ENCODE data around the gene UBXN11. TPM values are rescaled to one million over a fixed set of nuclear protein-coding genes. Genes with fewer than 3 reads are reported as not detected.

UBXN11 gene
- total and polyA plus RNA-seq, 2 of the 13 experiments (the other 11 are each of a cell fraction or from before 2014, with no cell fraction given), result 9.3 to 10.4 TPM

DNA sequence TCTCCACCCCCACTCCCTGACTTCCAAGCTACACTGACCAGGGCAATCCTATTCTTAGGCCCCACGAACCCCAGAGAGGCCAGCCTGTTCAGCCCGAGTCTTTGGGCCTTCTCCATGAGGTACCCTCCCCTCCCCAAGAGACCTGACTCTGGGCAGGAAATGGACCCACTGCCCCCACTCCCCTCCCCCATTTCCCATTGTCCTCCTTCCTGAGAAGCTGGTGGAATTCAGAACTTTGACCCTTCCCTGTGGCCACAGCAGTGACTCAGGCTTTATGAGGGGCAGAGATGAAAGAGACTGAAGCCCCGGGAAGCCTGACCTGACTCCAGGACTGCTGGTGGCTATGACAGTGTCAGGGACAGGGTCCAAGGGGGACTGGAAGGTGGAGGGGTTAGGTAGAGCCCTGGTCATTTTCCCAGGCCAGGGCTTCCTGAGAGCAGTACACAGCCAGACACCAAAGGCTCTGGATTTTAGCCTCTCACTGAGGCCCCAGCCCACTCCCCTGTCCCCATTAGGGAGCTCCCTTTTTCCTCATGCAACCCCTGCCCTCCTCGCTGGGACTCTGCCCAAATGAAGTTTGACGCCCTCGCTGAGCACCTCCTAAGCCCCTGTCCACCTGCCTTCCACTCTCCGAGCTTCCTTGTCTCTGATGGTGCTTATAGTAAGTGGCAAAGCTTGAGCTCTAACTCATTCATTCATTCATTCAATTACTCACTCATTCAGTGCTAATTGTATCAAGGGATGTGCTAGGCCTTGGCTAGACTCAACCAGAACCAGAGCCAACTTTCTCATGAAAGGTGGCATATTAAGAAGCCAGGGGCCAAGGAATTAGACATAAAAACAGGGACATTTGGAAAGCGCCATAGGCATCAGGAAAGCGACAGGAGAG, 44.5 kb upstream of the UBXN11 start (continued):
- TF ChIP-seq, protein P1, sequence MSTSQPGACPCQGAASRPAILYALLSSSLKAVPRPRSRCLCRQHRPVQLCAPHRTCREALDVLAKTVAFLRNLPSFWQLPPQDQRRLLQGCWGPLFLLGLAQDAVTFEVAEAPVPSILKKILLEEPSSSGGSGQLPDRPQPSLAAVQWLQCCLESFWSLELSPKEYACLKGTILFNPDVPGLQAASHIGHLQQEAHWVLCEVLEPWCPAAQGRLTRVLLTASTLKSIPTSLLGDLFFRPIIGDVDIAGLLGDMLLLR (CRISPR knock-in tag; IDR thresholded peaks at IDR 0.05), result no peak
- no peak for TF ChIP-seq SMYD3 (CRISPR knock-in tag; IDR thresholded peaks at IDR 0.05)

DNA sequence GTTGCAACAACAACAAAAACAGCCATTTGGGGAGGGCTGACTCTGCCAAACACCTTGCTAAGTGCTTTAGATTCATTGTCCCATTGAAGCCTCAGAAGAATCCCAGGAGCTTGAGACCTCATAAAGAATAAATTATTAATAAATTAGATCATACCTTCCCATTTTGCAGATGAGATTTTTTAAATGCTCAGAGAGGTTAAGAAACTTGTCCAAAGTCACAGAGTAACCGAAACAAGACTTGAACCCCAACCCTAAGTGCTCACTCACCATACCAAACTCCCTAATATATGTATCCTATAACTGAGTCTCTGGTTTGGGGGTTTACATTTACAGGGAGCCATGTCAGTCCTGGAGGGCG, 43.9 kb upstream of the UBXN11 start:
- Histone ChIP-seq H2AFZ (ENCODE audit: low read length) (no peak overlapping the region), H3K79me2 (ENCODE audit: insufficient read depth, low read length) (peaks cover 5% of the 10 kb centered on the region), H4K20me1 (ENCODE audit: insufficient read depth, low read length) (no peaks in the 10 kb centered on the region), H3K27ac (ENCODE audit: extremely low read length, insufficient read depth, low read length) (peak overlapping the region; percentile 100), H3K4me3 (replicated peaks in 1 of 3; ENCODE audit: insufficient read depth in 1 of 3, low read depth in 2 of 3, low read length in 3 of 3) (peak overlapping the region in 1 of 3 experiments; percentile 57; a peak in 2 of 6 replicates), H3K36me3 (replicated peaks in 1 of 2; ENCODE audit: control insufficient read depth in 1 of 2, insufficient read depth in 2 of 2, low read length in 2 of 2) (no peaks in the 10 kb centered on the region), H3K9ac (ENCODE audit: insufficient read depth, low read depth, low read length) (peak overlapping the region; percentile 94), H3K4me1 (ENCODE audit: insufficient read depth, low read length) (peaks cover 74% of the 10 kb centered on the region), H3K27me3 (ENCODE audit: control insufficient read depth in 1 of 2, insufficient read depth in 2 of 2, low read length in 2 of 2) (no peaks in the 10 kb centered on the region), H3K9me3 (ENCODE audit: low read length) (no peaks in the 10 kb centered on the region), H3K4me2 (ENCODE audit: low read depth, low read length) (peak overlapping the region; percentile 90)
- no peak for FAIRE-seq
- ChIA-PET POLR2A (interaction anchor here (0.8 to 4.0 kb wide), 18 partner anchors 8 to 117 kb away, joined by 3 to 65 read pairs (median 4); partner anchors contain the start of genes CEP85, DHDDS and SH3BGRL3), CTCF (ENCODE audit: low intra/inter-chr PET ratio, low total read pairs) (no interaction called here)
- ATAC-seq, result no peak
- no peak for DNase-seq (ENCODE audit: low spot score)
- intact Hi-C loops (cut with micrococcal nuclease; ENCODE audit: unreplicated experiment), result loop anchor here (2.0 kb wide), 1 partner anchor 44 kb away; the partner anchor contains the start of gene UBXN11
- BruUV-seq (replicated peaks), result TSS peak; percentile 90
- in situ Hi-C loops (cut with HindIII; ENCODE audit: extremely low pct_ligation_motif_present, low pct_unique_long_range_greater_than_20kb), result no loop called here
- 16% methylated on average over 2 of the region's 2 CpGs for WGBS (ENCODE audit: low lambda C conversion rate)
- TF ChIP-seq ZFP36 (IDR thresholded peaks at IDR 0.05; ENCODE audit: borderline replicate concordance, low read depth, low read length, partially characterized antibody) (peak; percentile 7), NCOA1 (CRISPR knock-in tag; IDR thresholded peaks at IDR 0.05) (peak; percentile 78; the same call in 1 of the 2 replicates), JUN (CRISPR knock-in tag; IDR thresholded peaks at IDR 0.05) (no peak), ZNF557 (CRISPR knock-in tag; IDR thresholded peaks at IDR 0.05) (no peak), POGZ (CRISPR knock-in tag; IDR thresholded peaks at IDR 0.05) (no peak), STAT5B (CRISPR knock-in tag; IDR thresholded peaks at IDR 0.05) (no peak), TARDBP (CRISPR knock-in tag; IDR thresholded peaks at IDR 0.05) (no peak), MBNL3 (CRISPR knock-in tag; conservative IDR thresholded peaks at IDR 0.05) (no peak), PCBP1 (IDR thresholded peaks at IDR 0.05; ENCODE audit: borderline replicate concordance, low read depth, low read length) (no peak), ZNF383 (CRISPR knock-in tag; IDR thresholded peaks at IDR 0.05; ENCODE audit: borderline replicate concordance) (no peak), MLLT10 (CRISPR knock-in tag; IDR thresholded peaks at IDR 0.05) (no peak), DR1 (CRISPR knock-in tag; IDR thresholded peaks at IDR 0.05) (0 out of 2 replicates have a peak, but pooled peaks have one; percentile 17)
- TF ChIP-seq, protein P2, sequence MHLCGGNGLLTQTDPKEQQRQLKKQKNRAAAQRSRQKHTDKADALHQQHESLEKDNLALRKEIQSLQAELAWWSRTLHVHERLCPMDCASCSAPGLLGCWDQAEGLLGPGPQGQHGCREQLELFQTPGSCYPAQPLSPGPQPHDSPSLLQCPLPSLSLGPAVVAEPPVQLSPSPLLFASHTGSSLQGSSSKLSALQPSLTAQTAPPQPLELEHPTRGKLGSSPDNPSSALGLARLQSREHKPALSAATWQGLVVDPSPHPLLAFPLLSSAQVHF (CRISPR knock-in tag; IDR thresholded peaks at IDR 0.05), result 0 out of 2 replicates have a peak, but pooled peaks have one; percentile 21
- TF ChIP-seq, protein P3, sequence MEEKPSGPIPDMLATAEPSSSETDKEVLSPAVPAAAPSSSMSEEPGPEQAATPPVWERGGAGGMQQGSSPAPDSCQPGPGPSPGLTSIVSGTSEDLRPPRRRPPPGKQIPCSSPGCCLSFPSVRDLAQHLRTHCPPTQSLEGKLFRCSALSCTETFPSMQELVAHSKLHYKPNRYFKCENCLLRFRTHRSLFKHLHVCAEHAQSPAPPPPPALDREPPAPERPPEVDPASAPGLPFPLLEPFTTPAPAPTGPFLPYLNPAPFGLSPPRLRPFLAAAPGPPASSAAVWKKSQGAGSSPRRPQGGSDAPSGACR (CRISPR knock-in tag; IDR thresholded peaks at IDR 0.05), result peak; percentile 43; the same call in 1 of the 2 replicates
